ENCODE measurements around the gene NEUROD6.
A peak's percentile ranks its signal among the peaks of the same experiment; 100 is the strongest.

Gene NEUROD6

DNA sequence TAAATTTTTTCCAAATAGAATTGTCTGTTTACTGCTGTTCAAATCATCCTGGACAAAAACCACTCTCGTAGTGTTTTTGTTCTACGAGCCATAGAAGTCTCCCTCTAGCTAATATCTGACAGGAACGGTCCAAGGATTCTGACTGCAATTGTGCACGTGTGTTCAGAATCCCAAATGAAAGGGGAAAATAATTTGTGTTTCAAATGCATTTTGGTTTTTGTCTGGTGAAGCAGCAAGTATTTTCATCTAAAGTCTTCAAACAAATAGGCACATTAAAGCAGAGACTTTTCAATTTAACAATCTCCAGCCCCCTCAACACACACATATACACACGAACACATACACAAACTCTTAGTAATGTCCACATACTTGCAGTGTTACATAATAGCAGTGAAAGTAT is 475 bp downstream of the NEUROD6 start:
- TF ChIP-seq CTCF (IDR thresholded peaks at IDR 0.05): no peak

DNA sequence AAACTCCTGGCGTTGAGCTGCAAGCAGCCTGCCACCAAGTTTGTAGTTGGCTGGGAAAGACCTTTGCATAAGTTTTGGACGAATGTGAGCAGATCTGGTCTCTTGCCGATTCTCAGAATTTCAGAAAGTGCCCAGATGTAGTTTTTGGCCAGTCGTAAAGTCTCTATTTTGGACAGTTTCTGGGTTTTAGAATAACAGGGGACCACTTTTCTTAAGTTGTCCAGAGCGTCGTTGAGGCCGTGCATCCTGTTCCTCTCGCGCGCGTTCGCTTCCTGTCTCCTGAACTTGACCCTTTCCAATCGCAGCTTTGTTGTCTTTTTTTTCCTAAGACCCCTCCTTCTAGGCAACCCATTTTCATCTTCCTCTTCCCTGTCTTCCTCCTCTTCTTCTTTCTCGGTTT is 1.8 kb downstream of the NEUROD6 start:
- TF ChIP-seq CTCF (IDR thresholded peaks at IDR 0.05): no peak

- TF ChIP-seq CTCF (IDR thresholded peaks at IDR 0.05): no peak
Measured at GRCh38 chr7:31337002-31337565, 3.4 kb downstream of the NEUROD6 start.

DNA sequence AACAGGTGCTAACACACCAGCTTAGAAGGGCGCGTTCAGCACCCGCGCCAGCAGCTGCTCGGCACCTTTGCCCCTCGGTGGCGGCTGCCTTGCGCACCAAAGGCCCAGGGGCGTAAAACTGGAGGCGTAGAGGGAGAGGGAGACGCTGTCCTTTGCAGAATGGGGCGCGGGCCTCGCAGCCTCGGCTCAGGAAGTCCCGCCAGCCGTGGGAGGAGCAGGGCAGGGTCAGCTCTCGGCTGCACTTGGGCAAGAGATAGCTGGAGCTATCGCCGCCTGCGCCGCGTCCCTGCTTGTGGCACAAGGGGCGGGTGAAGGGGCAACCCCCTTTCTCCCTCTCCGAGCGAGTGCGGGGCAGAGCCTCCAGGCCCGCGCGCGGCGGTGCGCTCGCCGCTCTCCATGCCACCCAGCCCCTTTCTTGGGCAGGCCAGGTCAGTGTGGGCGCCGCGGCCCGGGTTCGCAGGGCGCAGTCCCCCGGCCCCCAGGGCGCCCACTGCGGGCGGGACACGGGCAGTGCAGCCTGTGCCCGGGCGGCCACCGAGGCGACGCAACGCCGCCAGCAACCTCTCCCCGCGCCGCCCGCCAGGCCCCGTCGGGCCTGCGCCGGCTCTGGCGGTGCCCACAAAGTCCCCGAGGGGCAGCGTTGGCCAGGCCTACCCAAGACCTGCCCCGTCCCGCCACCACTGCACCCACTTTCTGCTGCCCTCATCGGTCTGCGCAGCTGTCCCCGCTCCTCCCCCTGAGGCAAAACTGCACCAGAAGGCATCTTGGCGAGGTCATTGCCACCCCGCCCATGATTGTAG is 4.1 kb downstream of the NEUROD6 start:
- TF ChIP-seq CTCF (IDR thresholded peaks at IDR 0.05): peak; percentile 17; the same call in 1 of the 2 replicates

- no peak for TF ChIP-seq CTCF (IDR thresholded peaks at IDR 0.05)
Measured at GRCh38 chr7:31335884-31336201, 4.7 kb downstream of the NEUROD6 start.

DNA sequence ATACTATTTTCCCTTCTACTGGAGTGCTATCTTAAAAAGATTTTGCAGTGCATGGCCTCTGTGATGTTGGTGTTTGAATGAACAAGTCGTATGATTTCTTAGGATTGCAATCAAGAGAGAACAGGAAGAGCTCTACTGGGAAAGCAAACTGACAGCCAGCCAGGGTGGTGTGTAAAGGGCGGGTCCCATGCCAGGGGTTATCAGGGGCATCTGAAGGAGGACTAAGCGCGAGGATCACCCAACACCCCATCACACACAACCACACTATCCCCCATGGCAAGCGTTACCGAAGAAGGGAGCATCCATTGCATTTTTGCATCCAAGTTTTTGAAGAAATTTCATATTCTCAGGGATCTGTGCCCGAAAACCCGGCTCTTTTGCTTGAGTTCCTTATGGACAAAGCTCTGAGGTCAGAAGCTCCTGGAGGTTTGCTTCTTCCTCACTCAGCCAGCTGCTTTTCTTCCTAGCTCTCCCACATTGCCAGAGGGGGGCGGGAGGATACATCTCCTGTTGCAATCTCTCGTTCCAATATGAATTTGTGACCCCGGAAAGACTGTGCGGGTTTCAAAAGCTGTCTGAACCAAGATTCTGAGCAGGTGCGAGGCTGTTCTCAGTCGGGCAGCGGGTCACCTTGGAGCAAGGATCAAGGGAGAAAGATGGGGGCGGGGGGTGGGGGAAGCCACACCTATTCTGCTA is 5.2 kb downstream of the NEUROD6 start:
- no peak for TF ChIP-seq CTCF (IDR thresholded peaks at IDR 0.05)

DNA sequence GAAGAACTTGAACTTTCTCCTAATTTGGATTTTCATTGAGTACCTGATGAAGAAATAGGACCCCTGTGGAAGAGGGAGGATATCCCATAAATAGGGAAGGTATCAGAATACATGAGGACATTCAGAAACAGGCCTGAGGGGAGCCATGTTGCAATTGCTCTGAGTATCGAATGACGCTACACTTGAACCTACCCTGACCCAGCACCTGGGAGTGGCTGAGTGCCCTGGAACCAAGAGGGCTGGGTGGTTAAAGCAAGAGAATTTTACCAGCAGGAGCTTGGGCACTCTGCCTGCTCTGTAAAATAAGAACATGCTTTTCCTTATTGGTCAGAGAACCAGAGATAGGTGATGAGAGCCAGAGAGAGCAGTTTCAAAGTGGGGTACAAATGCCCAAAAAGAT is 7.2 kb downstream of the NEUROD6 start:
- TF ChIP-seq CTCF (IDR thresholded peaks at IDR 0.05): no peak

Measured in LNCAP (cell line).